GM18519 (cell line): ENCODE measurements around the gene KCNAB1.

ENCODE experiments used
- ATAC-seq: cut with Tn5 transposase; IDR thresholded peaks from one replicate; pipeline ENCODE4 v1.9.1; 2021; ENCODE audit warnings: mild to moderate bottlenecking, moderate library complexity; ENCODE audit not compliant: unreplicated experiment, low FRiP score

The KCNAB1 gene

GRCh38 chr3:156353563-156353962 lies 233.2 kb downstream of the KCNAB1 start:
- no peak for ATAC-seq

- no peak for ATAC-seq
These were observed 236.4 kb downstream of the KCNAB1 start for GRCh38 chr3:156356537-156357363.

- no peak for ATAC-seq
These were observed 237.9 kb downstream of the KCNAB1 start for GRCh38 chr3:156358232-156358631.

GRCh38 chr3:156359368-156359767 lies 239.0 kb downstream of the KCNAB1 start:
- no peak for ATAC-seq

- no peak for ATAC-seq
These were observed 239.7 kb downstream of the KCNAB1 start for GRCh38 chr3:156360083-156360482.

GRCh38 chr3:156360963-156361362 lies 240.6 kb downstream of the KCNAB1 start:
- ATAC-seq: no peak

- no peak for ATAC-seq
These were observed 246.2 kb downstream of the KCNAB1 start for GRCh38 chr3:156366559-156366958.

GRCh38 chr3:156368189-156368588 lies 247.8 kb downstream of the KCNAB1 start:
- peak; percentile 81 for ATAC-seq

GRCh38 chr3:156371701-156372100 lies 251.3 kb downstream of the KCNAB1 start:
- ATAC-seq: no peak

- ATAC-seq: no peak
These were observed 252.7 kb downstream of the KCNAB1 start for GRCh38 chr3:156373095-156373494.

- ATAC-seq: no peak
These were observed 253.3 kb downstream of the KCNAB1 start for GRCh38 chr3:156373654-156374053.

- no peak for ATAC-seq
These were observed 255.8 kb downstream of the KCNAB1 start for GRCh38 chr3:156376199-156376598.

- no peak for ATAC-seq
These were observed 256.9 kb downstream of the KCNAB1 start for GRCh38 chr3:156377266-156377665.

GRCh38 chr3:156377718-156378117 lies 257.3 kb downstream of the KCNAB1 start:
- ATAC-seq: no peak

GRCh38 chr3:156378871-156379270 lies 258.5 kb downstream of the KCNAB1 start:
- no peak for ATAC-seq

- no peak for ATAC-seq
These were observed 258.9 kb downstream of the KCNAB1 start for GRCh38 chr3:156379327-156379726.

- no peak for ATAC-seq
These were observed 260.9 kb downstream of the KCNAB1 start for GRCh38 chr3:156381253-156381652.

GRCh38 chr3:156382458-156383346 lies 262.3 kb downstream of the KCNAB1 start:
- peak; percentile 53 for ATAC-seq

GRCh38 chr3:156383441-156384025 lies 263.2 kb downstream of the KCNAB1 start:
- no peak for ATAC-seq

GRCh38 chr3:156388497-156389448 lies 268.4 kb downstream of the KCNAB1 start:
- ATAC-seq: no peak
